NCI-H128 (cell line): ENCODE results near the gene COX6A1.
A peak's percentile ranks its signal among the peaks of the same experiment; 100 is the strongest.
"Not testable (repeated sequence)": the region's sequence is repeated elsewhere in the genome, so short reads cannot be mapped to it uniquely, and the experiment has no call there.

Experiments
- DNase-seq: peaks from one replicate; lab custom pipeline; 2025; ENCODE audit not compliant: unreplicated experiment; lab: John Stamatoyannopoulos, UW

COX6A1 gene

DNA sequence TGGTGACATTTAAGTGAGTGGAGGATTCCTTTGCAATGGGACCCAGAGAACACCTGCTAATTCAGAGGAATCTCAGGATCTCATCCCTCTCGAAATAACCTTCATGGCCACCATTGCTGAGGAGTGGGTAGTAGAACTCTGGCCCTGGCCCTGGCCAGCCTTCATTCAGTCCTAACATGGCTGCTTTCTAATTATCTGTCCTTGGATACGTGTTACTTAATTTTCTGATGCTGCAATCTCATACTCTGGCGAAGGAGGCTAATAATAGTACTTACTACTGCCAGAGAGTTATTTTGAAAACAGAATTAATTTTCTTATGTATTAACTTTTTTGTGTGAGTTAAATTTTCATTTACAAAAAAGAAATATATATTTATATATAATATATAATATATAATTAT is 12.1 kb upstream of the COX6A1 start:
- DNase-seq, result no peak

DNA sequence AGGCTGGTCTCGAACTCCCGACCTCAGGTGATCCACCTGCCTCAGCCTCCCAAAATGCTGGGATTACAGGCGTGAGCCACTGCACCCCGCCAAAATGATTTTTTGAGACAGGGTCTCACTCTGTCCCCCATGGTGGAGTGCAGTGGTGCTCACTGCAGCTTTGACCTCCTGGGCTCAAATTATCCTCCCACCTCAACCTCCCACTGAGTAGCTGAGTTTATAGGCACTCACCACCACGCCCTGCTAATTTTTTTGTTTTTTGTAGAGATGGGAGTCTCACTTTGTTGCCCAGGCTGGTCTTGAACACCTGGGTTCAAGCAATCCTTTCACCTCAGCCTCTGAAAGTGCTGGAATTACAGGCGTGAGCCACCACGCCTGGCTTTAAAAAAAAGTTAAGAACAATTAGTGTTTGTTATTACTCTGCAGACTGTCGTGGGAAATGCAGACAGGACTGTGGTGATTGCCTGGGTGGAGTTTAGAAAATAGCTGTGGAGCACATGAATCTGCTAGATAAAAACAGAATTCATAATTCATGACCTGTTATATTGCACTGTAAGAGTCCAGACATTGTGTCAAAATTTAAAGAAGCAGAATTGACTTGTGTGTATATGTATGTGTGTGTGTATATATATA is 9.2 kb upstream of the COX6A1 start:
- no peak for DNase-seq

GRCh38 chr12:120429368-120429767 is 8.5 kb upstream of the COX6A1 start:
- DNase-seq, result no peak

- DNase-seq, result no peak
Observed at GRCh38 chr12:120432772-120433525, 5.0 kb upstream of the COX6A1 start.

- no peak for DNase-seq
Observed at GRCh38 chr12:120438495-120439198, 734 bp downstream of the COX6A1 start.

- peak; percentile 20 for DNase-seq
Observed at GRCh38 chr12:120439646-120440247, 1.8 kb downstream of the COX6A1 start.

DNA sequence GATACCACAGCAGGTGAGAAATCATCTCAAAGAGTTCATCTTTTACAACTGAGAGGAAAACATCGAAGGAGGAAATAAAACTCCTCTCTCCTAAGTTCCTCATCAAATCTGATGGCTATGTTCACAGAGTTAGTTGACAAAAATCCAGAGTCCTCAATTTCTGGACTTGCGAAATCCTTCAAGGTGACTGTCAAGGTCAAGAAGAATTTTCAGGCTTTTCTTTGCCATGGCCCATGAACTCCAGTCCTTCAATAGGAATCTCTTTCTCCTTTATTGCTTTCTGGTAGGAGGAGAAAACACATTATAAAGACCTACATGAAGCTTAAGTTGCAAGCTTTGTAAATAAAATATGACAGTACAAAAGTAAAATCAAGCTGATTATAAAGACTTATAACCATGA is 6.8 kb downstream of the COX6A1 start:
- DNase-seq, result no peak

- peak; percentile 60 for DNase-seq
Observed at GRCh38 chr12:120445911-120446843, 8.3 kb downstream of the COX6A1 start, which contains the start of the genes GATC and TRIAP1. Gene GATC, plus strand, starts transcription at chr12:120446444. Its CDS starts 37 bp downstream, at chr12:120446481. Gene TRIAP1, minus strand, starts transcription at chr12:120446384. Its CDS starts 12 bp downstream, at chr12:120446372.

DNA sequence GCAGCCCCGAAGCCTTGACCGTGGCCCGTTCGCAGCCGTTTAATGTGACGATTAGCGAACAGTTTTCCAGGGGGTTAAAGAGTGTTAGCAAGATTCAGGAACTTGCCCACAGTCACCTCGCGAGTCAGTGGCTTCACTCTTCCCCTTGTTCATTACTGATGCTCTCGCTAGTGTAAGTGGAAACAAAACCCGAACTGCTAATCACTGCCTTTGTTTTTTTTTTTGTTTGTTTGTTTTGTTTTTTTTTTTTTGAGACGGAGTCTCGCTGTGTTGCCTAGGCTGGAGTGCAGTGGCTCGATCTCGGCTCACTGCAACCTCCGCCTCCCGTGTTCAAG is 8.9 kb downstream of the COX6A1 start:
- not testable (repeated sequence) for DNase-seq

GRCh38 chr12:120447992-120448391 is 10.1 kb downstream of the COX6A1 start:
- no peak for DNase-seq

DNA sequence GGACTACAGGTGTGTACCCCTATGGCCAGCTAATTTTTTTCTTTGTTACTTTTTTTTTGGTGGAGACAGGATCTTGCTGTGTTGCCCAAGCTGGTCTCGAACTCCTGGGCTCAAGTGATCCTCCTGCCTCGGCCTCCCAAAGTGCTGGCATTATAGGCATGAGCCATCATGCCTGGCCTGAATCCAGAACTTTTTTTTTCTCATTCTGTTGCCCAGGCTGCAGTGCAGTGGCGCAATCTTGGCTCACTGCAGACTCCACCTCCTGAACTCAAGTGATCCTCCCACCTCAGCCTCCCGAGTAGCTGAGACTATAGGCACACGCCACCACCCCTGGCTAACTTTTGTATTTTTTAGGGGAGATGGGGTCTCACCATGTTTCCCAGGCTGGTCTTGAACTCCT is 14.6 kb downstream of the COX6A1 start:
- not testable (repeated sequence) for DNase-seq

- DNase-seq, result no peak
Observed at GRCh38 chr12:120453060-120453750, 15.3 kb downstream of the COX6A1 start.

GRCh38 chr12:120453977-120454376 is 16.1 kb downstream of the COX6A1 start:
- no peak for DNase-seq

- no peak for DNase-seq
Observed at GRCh38 chr12:120455302-120455701, 17.4 kb downstream of the COX6A1 start.

DNA sequence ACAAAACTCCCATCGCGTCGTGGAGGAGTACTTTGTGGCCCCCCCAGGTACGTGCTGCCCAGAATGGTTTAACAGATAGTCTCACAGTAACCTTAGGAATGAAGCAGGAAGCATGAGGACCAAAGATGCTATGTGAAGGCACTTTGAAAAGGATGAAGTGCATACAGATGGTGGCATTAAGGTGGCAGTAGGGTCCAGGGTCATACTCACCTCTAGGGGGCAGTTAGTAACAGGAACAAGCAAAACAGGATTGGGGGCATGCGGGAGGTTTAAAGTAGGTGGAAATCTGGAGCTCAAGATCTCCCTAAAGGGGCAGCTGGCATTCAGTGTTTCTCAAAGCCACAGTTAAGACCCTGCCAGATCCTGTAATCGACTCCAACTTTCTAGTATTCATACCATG is 19.2 kb downstream of the COX6A1 start:
- no peak for DNase-seq

GRCh38 chr12:120460157-120460556 is 22.2 kb downstream of the COX6A1 start:
- no peak for DNase-seq

- DNase-seq, result no peak
Observed at GRCh38 chr12:120462099-120462640, 24.3 kb downstream of the COX6A1 start.

DNA sequence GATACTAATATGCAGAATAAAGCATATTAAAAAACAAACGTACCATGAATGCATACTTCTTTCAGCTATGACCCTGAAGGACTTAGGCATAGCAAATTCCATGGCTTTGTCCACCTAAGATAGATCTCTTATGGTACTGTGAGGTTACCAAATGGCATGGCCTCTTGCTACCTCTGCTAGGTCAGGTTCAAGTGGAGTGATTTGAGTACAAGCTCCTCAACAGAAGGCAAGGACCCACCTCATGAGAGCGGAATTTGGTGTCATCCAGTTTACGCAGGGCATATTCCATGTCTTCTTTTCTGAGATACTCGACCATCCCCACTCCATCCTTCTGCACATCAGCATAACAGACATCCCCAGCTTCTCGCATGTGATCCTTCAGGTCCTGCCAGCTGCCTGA is 25.8 kb downstream of the COX6A1 start:
- DNase-seq, result no peak

- no peak for DNase-seq
Observed at GRCh38 chr12:120465756-120466155, 27.8 kb downstream of the COX6A1 start.
